ENCODE results near the gene SMG6. TPM values are rescaled to one million over a fixed set of nuclear protein-coding genes. Genes with fewer than 3 reads are reported as not detected.
"Not testable (repeated sequence)": the region's sequence is repeated elsewhere in the genome, so short reads cannot be mapped to it uniquely, and the experiment has no call there.

The SMG6 gene
- total and polyA plus RNA-seq, 2 of the 8 experiments (the other 6 are each of a cell fraction or from before 2014, with no cell fraction given): 18.5 to 25.2 TPM

GRCh38 chr17:2165723-2166122 lies 137.9 kb downstream of the SMG6 start:
- H3K23ac ChIP-seq (ENCODE audit: insufficient read length); H3K4me2 ChIP-seq (ENCODE audit: insufficient read depth in 1 of 2, low read depth in 2 of 2, low read length in 2 of 2); H4K5ac ChIP-seq (ENCODE audit: insufficient read length, low read depth, low read length); H4K8ac ChIP-seq (ENCODE audit: extremely low read depth, insufficient read depth, low read length); H3K79me2 ChIP-seq (ENCODE audit: control insufficient read depth in 1 of 2, insufficient read depth in 2 of 2, low read length in 2 of 2); H3K9ac ChIP-seq (replicated peaks in 1 of 4; ENCODE audit: extremely low read depth in 1 of 4, low read depth in 3 of 4, low read length in 3 of 4); H2BK20ac ChIP-seq (ENCODE audit: low read length); H2BK15ac ChIP-seq (ENCODE audit: low read length); H3K18ac ChIP-seq (ENCODE audit: extremely low read depth, low read length); H2BK120ac ChIP-seq (replicated peaks; ENCODE audit: low read depth, low read length); H3K14ac ChIP-seq (ENCODE audit: insufficient read length); H3K27ac ChIP-seq (ENCODE audit: low read depth, low read length); H2BK12ac ChIP-seq (ENCODE audit: low read depth, low read length); H4K20me1 ChIP-seq (replicated peaks in 1 of 2; ENCODE audit: control insufficient read depth in 1 of 2, insufficient read depth in 2 of 2, low read length in 2 of 2); H3K79me1 ChIP-seq (ENCODE audit: low read depth, low read length); H2AK5ac ChIP-seq (ENCODE audit: low read depth, low read length); H3K23me2 ChIP-seq (ENCODE audit: low read depth, low read length); H3K9me3 ChIP-seq (ENCODE audit: insufficient read depth in 2 of 2, low read depth in 1 of 2, low read length in 1 of 2); H3K27me3 ChIP-seq (replicated peaks in 1 of 4; ENCODE audit: control insufficient read depth in 3 of 4, extremely low read depth in 1 of 4, insufficient read depth in 3 of 4, low read length in 3 of 4); H2AFZ ChIP-seq (ENCODE audit: low read length); FAIRE-seq; H3K4me3 ChIP-seq (ENCODE audit: extremely low read depth in 1 of 4, insufficient read depth in 2 of 4, low read depth in 3 of 4, low read length in 4 of 4); H3K4ac ChIP-seq (replicated peaks; ENCODE audit: insufficient read length, low read depth, low read length); DNase-seq (ENCODE audit: low read depth in 1 of 2, low spot score in 2 of 2); H3K4me1 ChIP-seq (replicated peaks in 1 of 4; ENCODE audit: control insufficient read depth in 3 of 4, insufficient read depth in 4 of 4, low read length in 3 of 4); H4K91ac ChIP-seq (replicated peaks; ENCODE audit: insufficient read length, low read length); H3K56ac ChIP-seq (replicated peaks; ENCODE audit: insufficient read length, low read depth, low read length); H3K36me3 ChIP-seq (ENCODE audit: control insufficient read depth in 2 of 4, insufficient read depth in 4 of 4, low read length in 3 of 4); H2BK5ac ChIP-seq (ENCODE audit: low read depth, low read length): not testable (repeated sequence)
- ChIA-PET POLR2A (ENCODE audit: partially characterized antibody) (interaction anchor here (1.1 to 1.3 kb wide), 2 partner anchors 13 to 110 kb away, joined by 4 read pairs; no protein-coding TSS in a partner anchor), CTCF (ENCODE audit: partially characterized antibody) (interaction anchor here (0.9 to 3.1 kb wide), 10 partner anchors 9 to 110 kb away, joined by 3 to 15 read pairs (median 4); partner anchors contain the start of gene HIC1)
- 89% methylated on average over 11 of the region's 12 CpGs; no CpG with 5 or more reads in 1 of the 2 experiments for WGBS, 2 experiments (ENCODE audit: extremely low coverage in 1 of 2, insufficient coverage in 1 of 2, insufficient read length in 1 of 2, insufficient replicate concordance in 2 of 2, low coverage in 1 of 2, low lambda C conversion rate in 2 of 2, missing lambda C conversion rate in 1 of 2)
